ENCODE measurements around the gene SBF2.

SBF2 gene

GRCh38 chr11:9899676-9900075 is 394.3 kb downstream of the SBF2 start:
- TF ChIP-seq CTCF (conservative IDR thresholded peaks at IDR 0.05; ENCODE audit: low read depth, low read length) = no peak
- H3K4me3 ChIP-seq (ENCODE audit: low read depth, low read length) = no peak overlapping the region
- DNase-seq (ENCODE audit: low read depth) = no peak

- DNase-seq (ENCODE audit: low read depth) = no peak
- no peak for TF ChIP-seq CTCF (conservative IDR thresholded peaks at IDR 0.05; ENCODE audit: low read depth, low read length)
- H3K4me3 ChIP-seq (ENCODE audit: low read depth, low read length) = no peak overlapping the region
Observed at GRCh38 chr11:9896902-9897301, 397.1 kb downstream of the SBF2 start.

- peak; percentile 43 for DNase-seq (ENCODE audit: low read depth)
- no peak for TF ChIP-seq CTCF (conservative IDR thresholded peaks at IDR 0.05; ENCODE audit: low read depth, low read length)
Observed at GRCh38 chr11:9895006-9895405, 399.0 kb downstream of the SBF2 start.

GRCh38 chr11:9893474-9893873 is 400.5 kb downstream of the SBF2 start:
- H3K4me3 ChIP-seq (ENCODE audit: low read depth, low read length) = no peak overlapping the region
- DNase-seq (ENCODE audit: low read depth) = peak; percentile 32
- peak; percentile 16 for TF ChIP-seq CTCF (conservative IDR thresholded peaks at IDR 0.05; ENCODE audit: low read depth, low read length)

More at GRCh38 chr11:9895006-9895405, 399.0 kb downstream of the SBF2 start:
- no peak overlapping the region for H3K4me3 ChIP-seq (ENCODE audit: low read depth, low read length)

- no peak for TF ChIP-seq CTCF (conservative IDR thresholded peaks at IDR 0.05; ENCODE audit: low read depth, low read length)
- H3K4me3 ChIP-seq (ENCODE audit: low read depth, low read length) = no peak overlapping the region
- DNase-seq (ENCODE audit: low read depth) = no peak
Observed at GRCh38 chr11:9888938-9889337, 405.1 kb downstream of the SBF2 start.

GRCh38 chr11:9887472-9887871 is 406.5 kb downstream of the SBF2 start:
- TF ChIP-seq CTCF (conservative IDR thresholded peaks at IDR 0.05; ENCODE audit: low read depth, low read length) = no peak
- DNase-seq (ENCODE audit: low read depth) = no peak
- H3K4me3 ChIP-seq (ENCODE audit: low read depth, low read length) = no peak overlapping the region

GRCh38 chr11:9886595-9886994 is 407.4 kb downstream of the SBF2 start:
- no peak for TF ChIP-seq CTCF (conservative IDR thresholded peaks at IDR 0.05; ENCODE audit: low read depth, low read length)
- H3K4me3 ChIP-seq (ENCODE audit: low read depth, low read length) = no peak overlapping the region
- DNase-seq (ENCODE audit: low read depth) = no peak
